Measurements from ENCODE around the gene MED7.
"Not testable (repeated sequence)": the region's sequence is repeated elsewhere in the genome, so short reads cannot be mapped to it uniquely, and the experiment has no call there.

MED7 gene

DNA sequence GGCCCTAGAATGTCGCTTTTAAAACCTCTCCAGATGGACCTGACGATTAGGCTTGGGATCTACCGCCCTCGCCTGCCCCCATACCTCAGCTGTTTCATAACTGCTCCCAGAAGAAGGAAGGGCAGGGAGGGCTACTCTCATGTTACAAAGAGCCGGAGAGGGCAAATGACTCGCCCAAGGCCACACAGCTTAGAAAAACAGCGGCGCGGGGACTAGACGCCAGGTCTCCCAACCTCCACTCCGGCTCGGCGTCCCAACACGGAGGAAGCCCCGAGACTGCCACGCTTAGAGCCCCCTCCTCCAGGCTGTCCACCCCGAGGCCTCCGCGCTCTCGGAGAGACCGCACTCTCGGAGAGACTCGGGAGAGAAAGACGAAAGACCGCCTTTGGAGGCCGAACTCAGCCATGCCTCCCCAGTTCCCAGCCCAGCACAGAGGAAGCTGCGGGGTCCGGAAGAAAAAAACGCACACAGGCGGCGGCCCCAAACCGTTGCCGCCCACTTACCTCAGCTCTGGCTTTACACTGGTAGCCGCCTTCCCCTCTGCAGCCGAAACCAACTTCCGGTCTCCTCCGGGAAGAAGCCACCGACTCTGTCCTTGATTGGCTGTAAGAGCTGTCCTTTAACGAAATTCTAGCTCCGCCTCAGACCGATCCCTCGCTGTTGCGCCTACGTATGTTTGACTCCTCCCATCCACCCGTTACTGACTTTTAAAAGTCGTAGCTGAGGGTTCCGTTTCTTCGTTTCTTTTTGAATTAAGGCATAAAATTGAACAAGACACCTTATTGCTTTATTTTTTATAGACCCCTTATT lies at the start of gene MED7:
Gene MED7, minus strand, starts transcription at position 549 of the 810 bp plus-strand sequence. CDS start 3,434 bp downstream, outside the sequence.
- ATAC-seq, result peak; percentile 99
- H3K27ac Mint-ChIP-seq, result peak within 1 kb of the TSS; percentile 97
- peaks cover 42% of the 10 kb centered on the region for H3K4me1 Mint-ChIP-seq

GRCh38 chr5:157189223-157189622 lies 46.6 kb upstream of the MED7 start:
- DNase-seq (ENCODE audit: low spot score in 2 of 2) (no peak), ATAC-seq (peak; percentile 88)
- peaks cover 68% of the 10 kb centered on the region for H3K4me1 Mint-ChIP-seq
- peak overlapping the region; percentile 74 for H3K27ac Mint-ChIP-seq
- H3K4me3 Mint-ChIP-seq, result peak overlapping the region; percentile 76
- no peaks in the 10 kb centered on the region for H3K9me3 Mint-ChIP-seq
- peaks cover 100% of the 10 kb centered on the region for H3K36me3 Mint-ChIP-seq

More for the DNA sequence above, at the start of gene MED7:
- DNase-seq (ENCODE audit: low spot score in 2 of 2), result peak; percentile 69 to 95
- Mint-ChIP-seq H3K36me3 (peaks cover 55% of the 10 kb centered on the region), H3K4me3 (peak within 1 kb of the TSS; percentile 90), H3K9me3 (no peaks in the 10 kb centered on the region)

DNA sequence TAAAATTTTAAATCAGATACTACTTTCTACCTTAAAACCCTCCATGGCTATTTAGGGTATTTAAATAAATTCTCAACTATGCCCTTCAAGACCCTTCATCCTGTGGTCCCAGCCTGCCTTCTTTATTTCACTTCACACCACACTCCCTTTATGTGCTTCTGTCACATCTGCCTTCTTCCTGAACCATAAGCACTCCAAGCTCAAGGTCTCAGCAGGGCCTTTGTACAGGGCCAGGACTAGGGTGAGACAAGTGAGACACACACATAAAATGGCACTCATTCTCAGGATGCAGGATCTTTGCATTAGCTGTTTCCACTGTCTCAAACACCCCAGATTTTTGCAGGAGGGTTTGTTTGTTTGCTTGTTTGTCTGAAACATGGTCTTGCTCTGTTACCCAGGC lies 45.6 kb upstream of the MED7 start:
- Mint-ChIP-seq H3K27ac (peak overlapping the region; percentile 74), H3K9me3 (no peaks in the 10 kb centered on the region), H3K4me3 (peak overlapping the region; percentile 76), H3K36me3 (peaks cover 100% of the 10 kb centered on the region), H3K4me1 (peaks cover 59% of the 10 kb centered on the region)
- no peak for DNase-seq (ENCODE audit: low spot score in 2 of 2)
- no peak for ATAC-seq

GRCh38 chr5:157187046-157187754 lies 44.5 kb upstream of the MED7 start:
- peak overlapping the region; percentile 74 for H3K27ac Mint-ChIP-seq
- peaks cover 100% of the 10 kb centered on the region for H3K36me3 Mint-ChIP-seq
- H3K4me3 Mint-ChIP-seq, result peak overlapping the region; percentile 76
- ATAC-seq (peak; percentile 46), DNase-seq (ENCODE audit: low spot score in 2 of 2) (no peak)
- no peaks in the 10 kb centered on the region for H3K9me3 Mint-ChIP-seq
- H3K4me1 Mint-ChIP-seq, result peaks cover 48% of the 10 kb centered on the region

GRCh38 chr5:157186309-157187045 lies 43.8 kb upstream of the MED7 start:
- H3K4me1 Mint-ChIP-seq, result peaks cover 42% of the 10 kb centered on the region
- peak overlapping the region; percentile 76 for H3K4me3 Mint-ChIP-seq
- H3K36me3 Mint-ChIP-seq, result peaks cover 100% of the 10 kb centered on the region
- DNase-seq (ENCODE audit: low spot score in 2 of 2) (no peak), ATAC-seq (peak; percentile 11)
- no peaks in the 10 kb centered on the region for H3K9me3 Mint-ChIP-seq
- peak overlapping the region; percentile 74 for H3K27ac Mint-ChIP-seq

GRCh38 chr5:157185122-157185521 lies 42.5 kb upstream of the MED7 start:
- peak in 1 of 2 donors; percentile 48 for DNase-seq (ENCODE audit: low spot score in 2 of 2)
- Mint-ChIP-seq H3K36me3 (peaks cover 100% of the 10 kb centered on the region), H3K4me1 (peaks cover 38% of the 10 kb centered on the region), H3K27ac (peak overlapping the region; percentile 74), H3K4me3 (peak overlapping the region; percentile 76)
- H3K9me3 Mint-ChIP-seq, ATAC-seq: not testable (repeated sequence)

- peaks cover 43% of the 10 kb centered on the region for H3K4me1 Mint-ChIP-seq
- H3K36me3 Mint-ChIP-seq, result peaks cover 91% of the 10 kb centered on the region
- no peaks in the 10 kb centered on the region for H3K9me3 Mint-ChIP-seq
- peak overlapping the region; percentile 74 for H3K27ac Mint-ChIP-seq
- DNase-seq (ENCODE audit: low spot score in 2 of 2), result peak in 1 of 2 donors; percentile 53
- peak overlapping the region; percentile 76 for H3K4me3 Mint-ChIP-seq
- no peak for ATAC-seq
These were observed 41.5 kb upstream of the MED7 start for GRCh38 chr5:157184117-157184670.

DNA sequence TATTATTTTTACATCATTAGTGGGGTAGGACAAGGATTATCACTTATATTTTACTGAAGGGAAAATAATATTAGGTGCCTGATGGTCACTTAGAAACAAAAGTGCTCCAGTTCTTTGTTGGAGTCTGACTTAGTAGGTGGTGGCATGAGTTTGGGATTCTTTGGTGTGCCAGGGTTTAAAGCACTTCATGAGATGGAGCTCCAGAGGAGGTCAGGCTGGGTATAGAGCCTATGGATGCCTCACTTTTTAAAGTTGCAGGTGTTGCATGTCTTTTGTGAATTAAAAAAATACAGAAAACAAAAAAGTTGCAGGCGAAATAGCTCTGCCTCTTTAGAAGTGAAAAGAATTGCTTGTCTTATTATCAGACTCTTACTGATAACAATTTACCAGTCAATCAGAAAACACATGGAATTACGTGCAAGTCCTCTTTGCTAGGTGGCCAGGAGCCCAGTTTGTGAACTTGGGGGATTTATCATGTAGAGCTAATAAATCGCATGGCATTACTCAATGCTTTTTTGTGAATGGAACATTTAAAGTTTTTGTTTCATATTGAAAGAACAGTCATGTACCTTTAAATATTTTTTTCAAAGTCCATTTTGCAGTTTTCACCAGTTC lies 39.6 kb upstream of the MED7 start:
- peaks cover 72% of the 10 kb centered on the region for H3K36me3 Mint-ChIP-seq
- no peaks in the 10 kb centered on the region for H3K9me3 Mint-ChIP-seq
- DNase-seq (ENCODE audit: low spot score in 2 of 2) (peak in 1 of 2 donors; percentile 49), ATAC-seq (no peak)
- peak overlapping the region; percentile 74 for H3K27ac Mint-ChIP-seq
- H3K4me1 Mint-ChIP-seq, result peaks cover 42% of the 10 kb centered on the region
- peak overlapping the region; percentile 76 for H3K4me3 Mint-ChIP-seq

DNA sequence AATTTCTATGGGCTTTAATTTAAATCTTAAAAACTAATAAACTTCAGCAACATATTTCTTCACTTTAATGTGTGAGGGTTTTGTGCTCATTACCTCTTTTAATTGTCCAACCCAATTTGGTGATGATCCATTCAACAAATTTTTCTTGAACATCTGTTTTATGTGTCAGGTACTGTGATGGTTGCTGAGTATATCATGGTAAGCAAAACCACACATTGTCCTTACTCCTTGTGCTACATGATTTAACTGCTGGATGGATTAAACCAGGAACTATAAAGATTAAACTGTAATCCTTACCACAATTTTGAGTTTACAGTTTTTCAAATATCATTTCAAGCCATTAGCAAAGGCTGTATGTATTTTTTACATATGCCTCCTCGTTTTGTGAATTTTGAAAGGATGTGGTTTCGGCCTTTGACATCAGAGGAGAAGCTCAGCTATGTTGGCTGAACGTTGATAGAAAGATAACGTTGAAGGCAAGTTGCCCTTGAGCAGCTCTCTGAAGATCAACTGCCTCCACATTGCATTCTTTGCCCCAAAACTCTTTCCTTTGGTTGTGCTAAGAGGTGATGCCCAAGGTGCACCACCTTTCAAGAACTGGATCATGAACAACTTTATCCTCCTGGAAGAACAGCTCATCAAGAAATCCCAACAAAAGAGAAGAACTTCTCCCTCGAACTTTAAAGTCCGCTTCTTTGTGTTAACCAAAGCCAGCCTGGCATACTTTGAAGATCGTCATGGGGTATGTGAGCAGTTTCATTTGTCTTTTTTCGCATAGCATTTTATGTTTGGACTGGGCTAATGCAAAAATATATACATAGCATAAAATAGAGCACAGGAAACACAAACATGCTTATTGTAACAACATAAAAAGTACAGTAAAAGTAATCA lies 38.0 kb upstream of the MED7 start, which contains the start of gene ITK:
Gene ITK, plus strand, starts transcription at position 467 of the 891 bp plus-strand sequence. Its CDS starts 138 bp downstream, at position 605.
- peak; percentile 81 for ATAC-seq
- H3K9me3 Mint-ChIP-seq, result no peaks in the 10 kb centered on the region
- peak in 1 of 2 donors; percentile 70 for DNase-seq (ENCODE audit: low spot score in 2 of 2)
- H3K27ac Mint-ChIP-seq, result peak within 1 kb of the TSS; percentile 74
- peaks cover 31% of the 10 kb centered on the region for H3K4me1 Mint-ChIP-seq
- H3K36me3 Mint-ChIP-seq, result peaks cover 55% of the 10 kb centered on the region
- H3K4me3 Mint-ChIP-seq, result peak within 1 kb of the TSS; percentile 76

DNA sequence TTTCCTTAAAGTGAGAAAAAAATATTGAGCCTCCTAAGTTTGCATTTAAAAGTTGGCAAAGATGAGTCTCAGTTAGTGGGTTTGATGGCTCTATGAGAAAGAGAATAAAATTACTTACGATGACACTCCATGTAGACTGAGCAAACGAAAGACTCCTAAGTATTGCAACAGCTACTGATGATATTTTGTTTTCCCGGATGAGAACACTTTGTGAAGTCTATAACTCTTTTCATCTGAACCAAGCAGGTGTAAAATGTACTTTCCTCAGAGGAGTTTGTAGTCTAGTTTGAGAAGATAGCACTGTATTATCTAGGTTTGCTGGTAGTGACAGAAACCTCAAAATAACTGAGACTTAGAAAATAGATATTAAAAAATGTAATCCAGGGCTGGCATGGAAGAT lies 36.3 kb upstream of the MED7 start:
- H3K36me3 Mint-ChIP-seq, result peaks cover 39% of the 10 kb centered on the region
- no peaks in the 10 kb centered on the region for H3K9me3 Mint-ChIP-seq
- ATAC-seq, result no peak
- peaks cover 45% of the 10 kb centered on the region for H3K4me1 Mint-ChIP-seq
- peak overlapping the region; percentile 76 for H3K4me3 Mint-ChIP-seq
- H3K27ac Mint-ChIP-seq, result peak overlapping the region; percentile 74
- no peak for DNase-seq (ENCODE audit: low spot score in 2 of 2)

- Mint-ChIP-seq H3K36me3 (peaks cover 29% of the 10 kb centered on the region), H3K4me1 (peaks cover 48% of the 10 kb centered on the region), H3K4me3 (peak overlapping the region; percentile 76), H3K9me3 (no peaks in the 10 kb centered on the region), H3K27ac (peak overlapping the region; percentile 74)
- ATAC-seq (peak; percentile 82), DNase-seq (ENCODE audit: low spot score in 2 of 2) (peak in 1 of 2 donors; percentile 61)
These were observed 35.3 kb upstream of the MED7 start for GRCh38 chr5:157177953-157178352.

GRCh38 chr5:157175071-157175612 lies 32.5 kb upstream of the MED7 start:
- Mint-ChIP-seq H3K4me1 (peaks cover 71% of the 10 kb centered on the region), H3K9me3 (peaks cover 6% of the 10 kb centered on the region), H3K27ac (peak overlapping the region; percentile 70), H3K36me3 (peaks cover under 1% of the 10 kb centered on the region), H3K4me3 (peak overlapping the region; percentile 7)
- DNase-seq (ENCODE audit: low spot score in 2 of 2), result peak in 1 of 2 donors; percentile 47
- ATAC-seq, result no peak

DNA sequence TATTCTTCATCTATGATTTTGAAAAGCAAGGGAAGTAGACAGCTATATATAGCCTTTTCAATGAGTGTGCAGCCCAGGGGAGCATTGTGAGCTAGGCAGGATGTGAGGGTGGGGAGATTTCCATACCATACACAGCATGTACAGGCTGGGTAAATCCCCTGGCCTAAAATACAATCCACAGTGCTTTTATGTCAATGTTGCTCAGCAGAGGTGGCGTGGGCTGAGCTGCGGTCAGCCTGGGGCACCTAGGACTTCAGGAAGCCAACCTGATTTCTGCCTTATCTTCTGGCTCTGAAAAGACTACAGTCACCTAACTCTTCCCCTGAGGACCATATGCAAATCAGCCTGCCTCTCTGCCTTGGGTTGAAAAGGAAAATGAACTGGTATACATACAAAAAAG lies 29.7 kb upstream of the MED7 start:
- DNase-seq (ENCODE audit: low spot score in 2 of 2), result peak; percentile 61 to 84
- ATAC-seq, result peak; percentile 99
- no peaks in the 10 kb centered on the region for H3K36me3 Mint-ChIP-seq
- peaks cover 64% of the 10 kb centered on the region for H3K4me1 Mint-ChIP-seq
- H3K9me3 Mint-ChIP-seq, result peaks cover 6% of the 10 kb centered on the region
- H3K27ac Mint-ChIP-seq, result peak overlapping the region; percentile 93
- H3K4me3 Mint-ChIP-seq, result peak overlapping the region; percentile 63
